NK-92 (cell line): ENCODE measurements around the gene AP2B1.
A peak's percentile ranks its signal among the peaks of the same experiment; 100 is the strongest.
"Not testable (repeated sequence)": the region's sequence is repeated elsewhere in the genome, so short reads cannot be mapped to it uniquely, and the experiment has no call there.

Experiments used
- DNase-seq: peaks from one replicate; lab custom pipeline; 2025; ENCODE audit not compliant: unreplicated experiment; lab: John Stamatoyannopoulos, UW

The AP2B1 gene

GRCh38 chr17:35569405-35569804 lies 17.7 kb upstream of the AP2B1 start:
- no peak for DNase-seq

GRCh38 chr17:35575759-35576158 lies 11.4 kb upstream of the AP2B1 start:
- DNase-seq, result no peak

- no peak for DNase-seq
Observed at GRCh38 chr17:35577830-35578196, 9.3 kb upstream of the AP2B1 start.

GRCh38 chr17:35578197-35578928 lies 8.8 kb upstream of the AP2B1 start, which contains the start of gene PEX12:
Gene PEX12 (minus strand): TSS chr17:35578571. CDS start chr17:35578021, 550 bp downstream.
- DNase-seq, result peak; percentile 48

- no peak for DNase-seq
Observed at GRCh38 chr17:35578929-35579432, 8.1 kb upstream of the AP2B1 start.

- no peak for DNase-seq
Observed at GRCh38 chr17:35584061-35584460, 3.1 kb upstream of the AP2B1 start.

GRCh38 chr17:35586569-35587073 lies 501 bp upstream of the AP2B1 start:
- DNase-seq, result no peak

GRCh38 chr17:35588196-35588920 lies 1.2 kb downstream of the AP2B1 start:
- DNase-seq, result no peak

- DNase-seq, result no peak
Observed at GRCh38 chr17:35596072-35596471, 8.9 kb downstream of the AP2B1 start.

GRCh38 chr17:35596530-35597233 lies 9.6 kb downstream of the AP2B1 start:
- no peak for DNase-seq

GRCh38 chr17:35597604-35598003 lies 10.5 kb downstream of the AP2B1 start:
- DNase-seq, result no peak

- no peak for DNase-seq
Observed at GRCh38 chr17:35603674-35604073, 16.6 kb downstream of the AP2B1 start.

- DNase-seq, result no peak
Observed at GRCh38 chr17:35605678-35606077, 18.6 kb downstream of the AP2B1 start.

GRCh38 chr17:35607239-35607847 lies 20.2 kb downstream of the AP2B1 start:
- no peak for DNase-seq

GRCh38 chr17:35609831-35610230 lies 22.7 kb downstream of the AP2B1 start:
- no peak for DNase-seq

- DNase-seq, result not testable (repeated sequence)
Observed at GRCh38 chr17:35610746-35611145, 23.6 kb downstream of the AP2B1 start.

- no peak for DNase-seq
Observed at GRCh38 chr17:35612924-35613521, 25.9 kb downstream of the AP2B1 start.

GRCh38 chr17:35614810-35615209 lies 27.7 kb downstream of the AP2B1 start:
- no peak for DNase-seq

GRCh38 chr17:35616536-35616935 lies 29.4 kb downstream of the AP2B1 start:
- DNase-seq, result no peak

- no peak for DNase-seq
Observed at GRCh38 chr17:35617505-35617904, 30.4 kb downstream of the AP2B1 start.

- no peak for DNase-seq
Observed at GRCh38 chr17:35618628-35619027, 31.5 kb downstream of the AP2B1 start.
